Activated T-helper 17 cell treated with anti-CD3 and anti-CD28 coated beads, Interleukin-2, amount 50 U/mL, for 72 hours (primary cell): ENCODE measurements around the gene CCNY. TPM values are rescaled to one million over a fixed set of nuclear protein-coding genes. Genes with fewer than 3 reads are reported as not detected.

ENCODE experiments used
- total RNA-seq, 2 donors: library from RNA; stranded (reverse); gene quantifications; one replicate each; pipeline ENCODE4 v1.2.3, GENCODE V29; 2022

CCNY gene
- total RNA-seq, 2 donors from 2014 or later, result 29.4 to 42.3 TPM

Other genes starting within 250 kb of the CCNY start
- 10 to 100 TPM; 27.3 to 49.7 TPM for gene CUL2, start 246.2 kb upstream of the CCNY start, total RNA-seq
- 100 to 1,000 TPM; 126 to 150 TPM for gene CREM, start 209.7 kb upstream of the CCNY start, total RNA-seq